HG03469 (cell line): Measurements from ENCODE around the gene GPNMB.

ENCODE experiments used
- ATAC-seq: cut with Tn5 transposase; IDR thresholded peaks from one replicate; pipeline ENCODE4 v1.9.1; 2021; ENCODE audit warnings: mild to moderate bottlenecking, moderate library complexity, moderate number of reproducible peaks; ENCODE audit not compliant: unreplicated experiment

GPNMB gene

GRCh38 chr7:23228412-23228811 lies 18.2 kb upstream of the GPNMB start:
- ATAC-seq: no peak

- ATAC-seq: no peak
These were observed 15.9 kb upstream of the GPNMB start for GRCh38 chr7:23230641-23231101.

GRCh38 chr7:23232966-23233365 lies 13.6 kb upstream of the GPNMB start:
- ATAC-seq: no peak

GRCh38 chr7:23234569-23235296 lies 11.8 kb upstream of the GPNMB start:
- ATAC-seq: peak; percentile 95

- no peak for ATAC-seq
These were observed 10.8 kb upstream of the GPNMB start for GRCh38 chr7:23235813-23236221.

GRCh38 chr7:23237000-23237399 lies 9.6 kb upstream of the GPNMB start:
- ATAC-seq: no peak

GRCh38 chr7:23238983-23239652 lies 7.5 kb upstream of the GPNMB start:
- no peak for ATAC-seq

- ATAC-seq: no peak
These were observed 6.9 kb upstream of the GPNMB start for GRCh38 chr7:23239698-23240097.

GRCh38 chr7:23242321-23242720 lies 4.3 kb upstream of the GPNMB start:
- ATAC-seq: no peak

- ATAC-seq: no peak
These were observed 3.6 kb upstream of the GPNMB start for GRCh38 chr7:23242935-23243334.

GRCh38 chr7:23247046-23247602 lies 549 bp downstream of the GPNMB start:
- no peak for ATAC-seq

- no peak for ATAC-seq
These were observed 1.2 kb downstream of the GPNMB start for GRCh38 chr7:23247603-23248335.

GRCh38 chr7:23249486-23249885 lies 2.9 kb downstream of the GPNMB start:
- ATAC-seq: no peak

- ATAC-seq: no peak
These were observed 7.6 kb downstream of the GPNMB start for GRCh38 chr7:23254051-23254681.

- no peak for ATAC-seq
These were observed 10.2 kb downstream of the GPNMB start for GRCh38 chr7:23256731-23257130.

GRCh38 chr7:23260371-23260770 lies 13.8 kb downstream of the GPNMB start:
- no peak for ATAC-seq

- ATAC-seq: no peak
These were observed 15.4 kb downstream of the GPNMB start for GRCh38 chr7:23261843-23262452.

- ATAC-seq: no peak
These were observed 18.4 kb downstream of the GPNMB start for GRCh38 chr7:23264916-23265458.

- no peak for ATAC-seq
These were observed 20.3 kb downstream of the GPNMB start for GRCh38 chr7:23266918-23267317.

- ATAC-seq: no peak
These were observed 20.8 kb downstream of the GPNMB start for GRCh38 chr7:23267357-23267756.
